ENCODE measurements around the gene TMTC2. TPM values are rescaled to one million over a fixed set of nuclear protein-coding genes. Genes with fewer than 3 reads are reported as not detected.

Gene TMTC2
- total RNA-seq, 6 experiments from 2014 or later: 0.74 to 1.9 (median 0.96) TPM

DNA sequence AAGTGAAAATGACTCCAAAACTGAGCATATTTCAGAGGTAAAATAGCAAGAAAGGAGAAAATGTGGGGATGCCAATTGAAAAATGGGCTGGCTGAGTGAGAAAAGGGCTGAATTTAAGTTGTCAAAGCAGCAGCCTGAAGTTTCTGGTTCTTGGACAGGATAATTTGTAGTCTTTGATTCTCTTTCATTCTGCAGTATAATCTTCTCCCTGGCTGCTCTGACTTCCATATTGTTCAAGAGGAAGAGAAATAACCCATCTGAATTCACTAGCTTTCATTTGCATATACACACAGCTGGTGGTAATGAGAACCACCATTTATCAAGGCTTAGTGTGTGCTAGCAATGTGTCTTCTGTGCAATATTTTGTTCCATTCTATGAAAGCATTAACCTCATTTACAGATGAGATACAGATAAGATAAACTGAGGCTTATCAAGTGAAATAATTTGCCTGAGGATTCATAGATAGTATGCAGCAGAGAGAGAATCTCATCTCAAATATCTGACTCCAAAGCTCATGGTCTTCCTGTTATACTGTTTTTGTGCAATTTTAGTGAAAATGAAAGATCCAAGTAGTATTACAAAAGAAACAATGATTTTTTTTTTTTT lies 184.2 kb downstream of the TMTC2 start:
- H3K27ac ChIP-seq: no peak overlapping the region
- no peak overlapping the region for H3K4me3 ChIP-seq
- H3K9me3 ChIP-seq: no peaks in the 10 kb centered on the region
- no peak for TF ChIP-seq POLR2A (IDR thresholded peaks at IDR 0.05)
- TF ChIP-seq, protein P1, sequence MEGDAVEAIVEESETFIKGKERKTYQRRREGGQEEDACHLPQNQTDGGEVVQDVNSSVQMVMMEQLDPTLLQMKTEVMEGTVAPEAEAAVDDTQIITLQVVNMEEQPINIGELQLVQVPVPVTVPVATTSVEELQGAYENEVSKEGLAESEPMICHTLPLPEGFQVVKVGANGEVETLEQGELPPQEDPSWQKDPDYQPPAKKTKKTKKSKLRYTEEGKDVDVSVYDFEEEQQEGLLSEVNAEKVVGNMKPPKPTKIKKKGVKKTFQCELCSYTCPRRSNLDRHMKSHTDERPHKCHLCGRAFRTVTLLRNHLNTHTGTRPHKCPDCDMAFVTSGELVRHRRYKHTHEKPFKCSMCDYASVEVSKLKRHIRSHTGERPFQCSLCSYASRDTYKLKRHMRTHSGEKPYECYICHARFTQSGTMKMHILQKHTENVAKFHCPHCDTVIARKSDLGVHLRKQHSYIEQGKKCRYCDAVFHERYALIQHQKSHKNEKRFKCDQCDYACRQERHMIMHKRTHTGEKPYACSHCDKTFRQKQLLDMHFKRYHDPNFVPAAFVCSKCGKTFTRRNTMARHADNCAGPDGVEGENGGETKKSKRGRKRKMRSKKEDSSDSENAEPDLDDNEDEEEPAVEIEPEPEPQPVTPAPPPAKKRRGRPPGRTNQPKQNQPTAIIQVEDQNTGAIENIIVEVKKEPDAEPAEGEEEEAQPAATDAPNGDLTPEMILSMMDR (IDR thresholded peaks at IDR 0.05): no peak
- no peak for ATAC-seq
- DNase-seq: no peak
- no peaks in the 10 kb centered on the region for H3K4me1 ChIP-seq
- intact Hi-C loops (cut with DNase I): no loop called here
- no peaks in the 10 kb centered on the region for H3K27me3 ChIP-seq
- H3K36me3 ChIP-seq: no peaks in the 10 kb centered on the region

- H3K27ac ChIP-seq: no peak overlapping the region
- DNase-seq: no peak
- H3K36me3 ChIP-seq: no peaks in the 10 kb centered on the region
- intact Hi-C loops (cut with DNase I): no loop called here
- no peaks in the 10 kb centered on the region for H3K4me1 ChIP-seq
- 58% methylated on average over 2 of the region's 2 CpGs for WGBS (ENCODE audit: insufficient coverage, low coverage, low lambda C conversion rate, missing lambda C conversion rate)
- no peak overlapping the region for H3K4me3 ChIP-seq
- TF ChIP-seq, protein P1 (IDR thresholded peaks at IDR 0.05): no peak
- no peak for TF ChIP-seq POLR2A (IDR thresholded peaks at IDR 0.05)
- H3K27me3 ChIP-seq: no peaks in the 10 kb centered on the region
- no peaks in the 10 kb centered on the region for H3K9me3 ChIP-seq
- ATAC-seq: no peak
Measured at GRCh38 chr12:82872088-82872487, 185.4 kb downstream of the TMTC2 start.

DNA sequence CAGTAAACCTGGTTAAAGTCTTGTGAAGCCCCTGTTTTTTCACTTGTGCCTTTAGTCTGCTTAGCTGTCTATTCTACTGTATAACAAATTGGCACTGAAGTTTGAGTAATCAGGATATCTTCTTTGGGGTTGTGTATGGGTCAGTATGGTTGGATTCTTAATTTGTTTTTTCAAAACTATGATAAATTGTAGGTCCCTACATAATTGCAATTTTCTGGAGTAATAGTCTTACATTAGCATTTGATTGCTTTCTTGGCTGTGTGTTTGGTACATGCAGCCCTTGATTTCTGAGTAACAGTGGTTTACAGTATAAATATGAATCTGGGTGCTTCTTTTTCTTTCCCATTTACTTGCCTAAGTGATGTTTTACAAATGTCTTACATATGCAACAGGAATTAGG lies 186.6 kb downstream of the TMTC2 start:
- TF ChIP-seq POLR2A (IDR thresholded peaks at IDR 0.05): no peak
- TF ChIP-seq, protein P1 (IDR thresholded peaks at IDR 0.05): no peak
- no peaks in the 10 kb centered on the region for H3K36me3 ChIP-seq
- no peaks in the 10 kb centered on the region for H3K9me3 ChIP-seq
- no peaks in the 10 kb centered on the region for H3K27me3 ChIP-seq
- no peak overlapping the region for H3K27ac ChIP-seq
- no peak for ATAC-seq
- DNase-seq: no peak
- intact Hi-C loops (cut with DNase I): no loop called here
- H3K4me3 ChIP-seq: no peak overlapping the region
- no peaks in the 10 kb centered on the region for H3K4me1 ChIP-seq

- no peaks in the 10 kb centered on the region for H3K27me3 ChIP-seq
- ATAC-seq: no peak
- H3K9me3 ChIP-seq: no peaks in the 10 kb centered on the region
- no peaks in the 10 kb centered on the region for H3K36me3 ChIP-seq
- WGBS (ENCODE audit: insufficient coverage, low coverage, low lambda C conversion rate, missing lambda C conversion rate): 77% methylated on average over 3 of the region's 3 CpGs
- H3K27ac ChIP-seq: no peak overlapping the region
- no peak for TF ChIP-seq POLR2A (IDR thresholded peaks at IDR 0.05)
- TF ChIP-seq, protein P1 (IDR thresholded peaks at IDR 0.05): no peak
- DNase-seq: no peak
- intact Hi-C loops (cut with DNase I): no loop called here
- no peaks in the 10 kb centered on the region for H3K4me1 ChIP-seq
- H3K4me3 ChIP-seq: no peak overlapping the region
Measured at GRCh38 chr12:82873951-82874350, 187.2 kb downstream of the TMTC2 start.

DNA sequence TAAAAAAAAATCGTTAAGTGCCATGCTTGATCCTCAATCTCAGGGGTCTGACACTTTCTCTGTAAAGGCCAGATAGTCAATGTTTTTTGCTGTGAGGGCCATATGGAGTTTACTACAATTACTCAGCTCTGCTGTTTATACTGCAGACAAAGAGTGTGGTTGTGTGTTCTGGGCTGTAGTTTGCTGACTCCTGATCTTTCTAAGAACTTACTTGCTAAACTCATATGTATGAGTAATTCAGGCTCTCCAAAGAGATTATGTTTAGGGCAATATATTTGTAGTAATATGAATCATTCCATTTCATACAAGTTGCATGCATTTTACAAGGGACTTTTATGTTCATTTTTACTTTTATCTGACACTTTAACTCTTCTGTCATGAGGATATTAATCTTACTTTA lies 188.2 kb downstream of the TMTC2 start:
- no peak for ATAC-seq
- TF ChIP-seq, protein P1 (IDR thresholded peaks at IDR 0.05): no peak
- no peak for TF ChIP-seq POLR2A (IDR thresholded peaks at IDR 0.05)
- no peak overlapping the region for H3K27ac ChIP-seq
- WGBS (ENCODE audit: insufficient coverage, low coverage, low lambda C conversion rate, missing lambda C conversion rate): 61% methylated on average over 1 of the region's 1 CpG
- H3K9me3 ChIP-seq: no peaks in the 10 kb centered on the region
- intact Hi-C loops (cut with DNase I): no loop called here
- no peaks in the 10 kb centered on the region for H3K27me3 ChIP-seq
- no peaks in the 10 kb centered on the region for H3K4me1 ChIP-seq
- H3K4me3 ChIP-seq: no peak overlapping the region
- DNase-seq: no peak
- H3K36me3 ChIP-seq: no peaks in the 10 kb centered on the region
